HG03064 (cell line): ENCODE data around the gene SMC1A.

Experiments used
- ATAC-seq: cut with Tn5 transposase; IDR thresholded peaks from one replicate; pipeline ENCODE4 v1.9.1; 2021; ENCODE audit warnings: low read depth; ENCODE audit not compliant: unreplicated experiment

SMC1A gene

GRCh38 chrX:53356186-53356585 lies 66.3 kb downstream of the SMC1A start:
- ATAC-seq, result no peak

- ATAC-seq, result no peak
Measured at GRCh38 chrX:53354669-53355068, 67.8 kb downstream of the SMC1A start.

- ATAC-seq, result no peak
Measured at GRCh38 chrX:53347948-53348347, 74.5 kb downstream of the SMC1A start.

- ATAC-seq, result no peak
Measured at GRCh38 chrX:53340852-53341645, 81.4 kb downstream of the SMC1A start.

- no peak for ATAC-seq
Measured at GRCh38 chrX:53337101-53337500, 85.4 kb downstream of the SMC1A start.

GRCh38 chrX:53333853-53334252 lies 88.6 kb downstream of the SMC1A start:
- no peak for ATAC-seq

- ATAC-seq, result no peak
Measured at GRCh38 chrX:53332204-53332603, 90.2 kb downstream of the SMC1A start.

- ATAC-seq, result no peak
Measured at GRCh38 chrX:53330331-53330730, 92.1 kb downstream of the SMC1A start.

GRCh38 chrX:53324803-53325202 lies 97.7 kb downstream of the SMC1A start:
- ATAC-seq, result no peak
